Psoas muscle (tissue), 8 donors: ENCODE measurements around the gene RTL1. TPM values are rescaled to one million over a fixed set of nuclear protein-coding genes. Genes with fewer than 3 reads are reported as not detected.
A peak's percentile ranks its signal among the peaks of the same experiment; 100 is the strongest.

Experiments
- ATAC-seq, 4 donors: fragments of 200-7000 bp; cut with Tn5 transposase; one replicate each; pipeline ENCODE4 v1.9.1; 2020; ENCODE audit warnings: moderate library complexity in 3 of 4, mild to moderate bottlenecking in 2 of 4
- DNase-seq, 2 donors: peaks; one replicate each; pipeline ENCODE4 v3.0.0-alpha.2; 2020
- H3K27ac ChIP-seq: fragments of 200-600 bp; one replicate; pipeline ENCODE4 v1.8.0; 2022
- H3K27me3 ChIP-seq, 3 donors: fragments of 200-600 bp in 1 of 3; one replicate each; pipeline versions ENCODE4 v1.6.1 to v1.8.0; 2013 to 2022; ENCODE audit warnings: low read length in 2 of 3, mild to moderate bottlenecking in 2 of 3, moderate library complexity in 1 of 3; ENCODE audit not compliant: insufficient read depth in 3 of 3
- H3K36me3 ChIP-seq, 2 donors: fragments of 200-600 bp in 1 of 2; one replicate each; pipeline versions ENCODE4 v1.6.1 to v1.8.0; 2013 to 2022; ENCODE audit warnings: low read depth in 1 of 2, mild to moderate bottlenecking in 1 of 2, moderate library complexity in 1 of 2; ENCODE audit not compliant: insufficient read depth in 1 of 2
- H3K4me1 ChIP-seq: fragments of 200-600 bp; one replicate; pipeline ENCODE4 v1.8.0; 2022
- H3K4me3 ChIP-seq: fragments of 200-600 bp; one replicate; pipeline ENCODE4 v1.8.0; 2022; ENCODE audit warnings: mild to moderate bottlenecking
- H3K9me3 ChIP-seq: fragments of 200-600 bp; one replicate; pipeline ENCODE4 v1.8.0; 2022
- CTCF ChIP-seq: fragments of 200-600 bp; IDR thresholded peaks from one replicate; pipeline ENCODE4 v1.8.0; 2022; ENCODE audit warnings: antibody characterized with exemption
- WGBS, 3 donors: extraction: QIAGEN DNeasy Blood & Tissue Kit; methylation state at CpG; one replicate each; pipeline versions ENCODE4 v1.1.6 to v1.1.7; 2013; 5-methylcytosine and 5-hydroxymethylcytosine counted together
- intact Hi-C, 2 donors: fragments of 100-400 bp; cut with DNase I; formaldehyde crosslinking; loops; one replicate each; pipeline versions ENCODE4 v1.11.0 to v1.14.2; 2022
- polyA plus RNA-seq, 3 donors: library from polyadenylated mRNA; stranded (reverse); fragments of 200-250 nt; gene quantifications; one replicate each; pipeline ENCODE4 v1.2.3, GENCODE V29; 2013
- total RNA-seq, 4 donors: library from RNA; stranded (reverse); fragmentation: NEBNext Ultra II Directional in 2 of 4; extraction: Animal tissue kit (Norgen Biotek cat#: 25700) in 2 of 4; gene quantifications; one replicate each; pipeline versions ENCODE4 v1.2.1 to v1.2.4, GENCODE V29; 2021 to 2023
- donor health status: healthy with polysubstance abuse.
- donor health status: DM: no; HTN: no; CAD: no; lungs with moderate emphysema.
- donor health status: Bipolar disorder and iron deficiency.
- donor health status: healthy.
- donor health status: DM: yes; HTN: yes; CAD: no.
- donor health status: DM: no; HTN: no; CAD: no.
- donor health status: DM: no; HTN: no; CAD: no.
- donor health status: DM: yes; HTN: yes; CAD: no.

Gene RTL1
- total and polyA plus RNA-seq, 7 donors, result 0.01 TPM; not detected in 6

- H3K36me3 ChIP-seq, result no peaks in the 10 kb centered on the region
- H3K4me3 ChIP-seq, result no peak overlapping the region
- no peaks in the 10 kb centered on the region for H3K4me1 ChIP-seq
- no peak for DNase-seq
- H3K27ac ChIP-seq, result no peak overlapping the region
- WGBS, 3 donors, result 77 to 81% (median 79%) methylated on average over 5 of the region's 5 CpGs
- peaks cover 0 to 7% (median 5%) of the 10 kb centered on the region in 3 donors for H3K27me3 ChIP-seq
- no peak for ATAC-seq
- H3K9me3 ChIP-seq, result no peaks in the 10 kb centered on the region
- TF ChIP-seq CTCF, result no peak
- intact Hi-C loops, result no loop called here
Observed at GRCh38 chr14:100888789-100889315, 14.7 kb downstream of the RTL1 start.

- Histone ChIP-seq H3K9me3 (no peaks in the 10 kb centered on the region), H3K27ac (no peak overlapping the region), H3K27me3 (peaks cover 0 to 7% (median 5%) of the 10 kb centered on the region in 3 donors), H3K4me1 (no peaks in the 10 kb centered on the region), H3K36me3 (no peaks in the 10 kb centered on the region), H3K4me3 (no peak overlapping the region)
- intact Hi-C loops, result no loop called here
- no peak for ATAC-seq
- WGBS, 3 donors, result 75 to 81% (median 78%) methylated on average over 6 of the region's 6 CpGs
- no peak for DNase-seq
- no peak for TF ChIP-seq CTCF
Observed at GRCh38 chr14:100887728-100888335, 15.7 kb downstream of the RTL1 start.

- peaks cover 0 to 5% (median 5%) of the 10 kb centered on the region in 3 donors for H3K27me3 ChIP-seq
- H3K36me3 ChIP-seq, result no peaks in the 10 kb centered on the region
- H3K4me3 ChIP-seq, result no peak overlapping the region
- TF ChIP-seq CTCF, result no peak
- H3K27ac ChIP-seq, result no peak overlapping the region
- H3K9me3 ChIP-seq, result no peaks in the 10 kb centered on the region
- no peaks in the 10 kb centered on the region for H3K4me1 ChIP-seq
- DNase-seq, result no peak
- WGBS, 3 donors, result 37 to 62% (median 48%) methylated on average over 5 of the region's 5 CpGs
- intact Hi-C loops, result no loop called here
- ATAC-seq, result no peak
Observed at GRCh38 chr14:100885617-100886016, 17.9 kb downstream of the RTL1 start.

- Histone ChIP-seq H3K4me1 (no peaks in the 10 kb centered on the region), H3K27ac (no peak overlapping the region), H3K27me3 (peaks cover 0 to 5% (median 5%) of the 10 kb centered on the region in 3 donors), H3K4me3 (no peak overlapping the region), H3K9me3 (no peaks in the 10 kb centered on the region), H3K36me3 (no peaks in the 10 kb centered on the region)
- 8 to 21% (median 17%) methylated on average over 2 of the region's 2 CpGs for WGBS, 3 donors
- ATAC-seq (no peak), DNase-seq (peak in 1 of 2 donors; percentile 35)
- intact Hi-C loops, result no loop called here
- no peak for TF ChIP-seq CTCF
Observed at GRCh38 chr14:100885196-100885595, 18.3 kb downstream of the RTL1 start.

- H3K27me3 ChIP-seq, result peaks cover 0 to 5% (median 5%) of the 10 kb centered on the region in 3 donors
- no peaks in the 10 kb centered on the region for H3K9me3 ChIP-seq
- TF ChIP-seq CTCF, result no peak
- H3K27ac ChIP-seq, result no peak overlapping the region
- WGBS, 3 donors, result 88 to 89% (median 88%) methylated on average over 13 of the region's 13 CpGs
- H3K4me3 ChIP-seq, result no peak overlapping the region
- H3K4me1 ChIP-seq, result no peaks in the 10 kb centered on the region
- intact Hi-C loops, result no loop called here
- no peaks in the 10 kb centered on the region for H3K36me3 ChIP-seq
- no peak for DNase-seq
- ATAC-seq, result no peak
Observed at GRCh38 chr14:100884456-100884855, 19.1 kb downstream of the RTL1 start.
